ENCODE data around the gene MAP1B. TPM values are rescaled to one million over a fixed set of nuclear protein-coding genes. Genes with fewer than 3 reads are reported as not detected.

Gene MAP1B
- total RNA-seq, 1 donor from 2014 or later, result 61.0 TPM

- Mint-ChIP-seq H3K27ac (no peak overlapping the region), H3K4me3 (no peak overlapping the region), H3K36me3 (peaks cover 6% of the 10 kb centered on the region), H3K9me3 (no peaks in the 10 kb centered on the region), H3K4me1 (peaks cover 48% of the 10 kb centered on the region), H3K27me3 (ENCODE audit: low read depth) (no peaks in the 10 kb centered on the region)
- no peak for DNase-seq (ENCODE audit: low spot score in 2 of 2, unreplicated experiment in 2 of 2)
- no peak for TF ChIP-seq CTCF (IDR thresholded peaks at IDR 0.05; ENCODE audit: unreplicated experiment)
These were observed 18.1 kb downstream of the MAP1B start for GRCh38 chr5:72125271-72125940.

GRCh38 chr5:72125941-72126620 is 18.8 kb downstream of the MAP1B start:
- Mint-ChIP-seq H3K4me1 (peaks cover 49% of the 10 kb centered on the region), H3K36me3 (peaks cover 6% of the 10 kb centered on the region), H3K27ac (no peak overlapping the region), H3K27me3 (ENCODE audit: low read depth) (no peaks in the 10 kb centered on the region), H3K9me3 (no peaks in the 10 kb centered on the region), H3K4me3 (no peak overlapping the region)
- DNase-seq (ENCODE audit: low spot score in 2 of 2, unreplicated experiment in 2 of 2), result no peak
- no peak for TF ChIP-seq CTCF (IDR thresholded peaks at IDR 0.05; ENCODE audit: unreplicated experiment)

GRCh38 chr5:72126796-72127195 is 19.5 kb downstream of the MAP1B start:
- Mint-ChIP-seq H3K9me3 (no peaks in the 10 kb centered on the region), H3K27ac (no peak overlapping the region), H3K4me1 (peaks cover 42% of the 10 kb centered on the region), H3K36me3 (peaks cover 6% of the 10 kb centered on the region), H3K4me3 (no peak overlapping the region), H3K27me3 (ENCODE audit: low read depth) (no peaks in the 10 kb centered on the region)
- no peak for DNase-seq (ENCODE audit: low spot score in 2 of 2, unreplicated experiment in 2 of 2)
- no peak for TF ChIP-seq CTCF (IDR thresholded peaks at IDR 0.05; ENCODE audit: unreplicated experiment)

- peaks cover 46% of the 10 kb centered on the region for H3K4me1 Mint-ChIP-seq
- no peaks in the 10 kb centered on the region for H3K9me3 Mint-ChIP-seq
- no peaks in the 10 kb centered on the region for H3K27me3 Mint-ChIP-seq (ENCODE audit: low read depth)
- no peak overlapping the region for H3K4me3 Mint-ChIP-seq
- H3K36me3 Mint-ChIP-seq, result peaks cover 2% of the 10 kb centered on the region
- DNase-seq (ENCODE audit: low spot score in 2 of 2, unreplicated experiment in 2 of 2), result no peak
- no peak for TF ChIP-seq CTCF (IDR thresholded peaks at IDR 0.05; ENCODE audit: unreplicated experiment)
- H3K27ac Mint-ChIP-seq, result peak overlapping the region; percentile 52
These were observed 22.4 kb downstream of the MAP1B start for GRCh38 chr5:72129725-72130124.

- H3K4me3 Mint-ChIP-seq, result no peak overlapping the region
- no peak for TF ChIP-seq CTCF (IDR thresholded peaks at IDR 0.05; ENCODE audit: unreplicated experiment)
- DNase-seq (ENCODE audit: low spot score in 2 of 2, unreplicated experiment in 2 of 2), result no peak
- H3K27ac Mint-ChIP-seq, result no peak overlapping the region
- H3K27me3 Mint-ChIP-seq (ENCODE audit: low read depth), result no peaks in the 10 kb centered on the region
- H3K36me3 Mint-ChIP-seq, result peaks cover 2% of the 10 kb centered on the region
- peaks cover 43% of the 10 kb centered on the region for H3K4me1 Mint-ChIP-seq
- H3K9me3 Mint-ChIP-seq, result no peaks in the 10 kb centered on the region
These were observed 23.1 kb downstream of the MAP1B start for GRCh38 chr5:72130351-72130761.
